GM12878 (cell line): ENCODE measurements around the gene PPFIBP1. TPM values are rescaled to one million over a fixed set of nuclear protein-coding genes. Genes with fewer than 3 reads are reported as not detected.

Experiments
- ATAC-seq: fragments of 200-7000 bp; cut with Tn5 transposase; 3 replicates; pipeline ENCODE4 v1.9.1; 2020; ENCODE audit warnings: mild to moderate bottlenecking, moderate library complexity
- BruUV-seq: library from RNA; stranded (reverse); fragments of 400-500 nt; replicated peaks from 2 replicates; lab custom pipeline; 2021; lab: Mats Ljungman, UMichigan
- CTCF ChIA-PET: fragments of 300-600 bp; sonication (Branson Sonifier 250); formaldehyde crosslinking; extraction: SDS; loops from one replicate; lab custom pipeline; 2021; ENCODE audit warnings: inconsistent platforms; lab: Yijun Ruan, JAX
- POLR2A ChIA-PET: fragments of 350-600 bp; formaldehyde crosslinking; extraction: SDS; loops from one replicate; lab custom pipeline; 2021; ENCODE audit warnings: inconsistent platforms; lab: Charles Lee
- RAD21 ChIA-PET: fragments of 300-600 bp; sonication (Branson Sonifier 250); formaldehyde crosslinking; loops from one replicate; lab custom pipeline; 2023; ENCODE audit warnings: antibody characterized with exemption; ENCODE audit not compliant: unreplicated experiment; lab: Charles Lee
- SMC1A ChIA-PET: fragments of 300-600 bp; sonication (Branson Sonifier 250); formaldehyde crosslinking; loops from one replicate; lab custom pipeline; 2023; ENCODE audit not compliant: unreplicated experiment, uncharacterized antibody; lab: Charles Lee
- DNase-seq: peaks from one replicate; pipeline ENCODE4 v3.0.0-alpha.2; 2011; ENCODE audit warnings: low read depth, low spot score
- FAIRE-seq: peaks from 3 replicates; lab custom pipeline; 2011; peaks lifted over from hg19 to GRCh38; lab: Jason Lieb, UNC
- H2AFZ ChIP-seq: 2 replicates; pipeline ENCODE4 v1.6.0; 2011; ENCODE audit warnings: low read depth, low read length, control low read depth; ENCODE audit not compliant: control insufficient read depth
- H3K27ac ChIP-seq: 2 replicates; pipeline ENCODE4 v1.5.1; 2011; ENCODE audit warnings: control low read depth; ENCODE audit not compliant: control insufficient read depth, insufficient read depth
- H3K27me3 ChIP-seq, 2 experiments: replicated peaks in 1 of 2; 2 replicates each; pipeline versions ENCODE4 v1.6.0 to v1.6.1; 2011; ENCODE audit warnings: low read length in 1 of 2; ENCODE audit not compliant: control insufficient read depth in 2 of 2, insufficient read depth in 2 of 2
- H3K36me3 ChIP-seq, 2 experiments: 2 replicates each; pipeline ENCODE4 v1.5.1; 2011; ENCODE audit warnings: low read length in 1 of 2; ENCODE audit not compliant: control insufficient read depth in 2 of 2, insufficient read depth in 2 of 2
- H3K4me1 ChIP-seq: 2 replicates; pipeline ENCODE4 v1.6.1; 2011; ENCODE audit warnings: mild to moderate bottlenecking, low read length, moderate library complexity, mixed read lengths; ENCODE audit not compliant: control insufficient read depth, insufficient read depth
- H3K4me2 ChIP-seq: 2 replicates; pipeline ENCODE4 v1.6.0; 2011; ENCODE audit warnings: control low read depth; ENCODE audit not compliant: control insufficient read depth, insufficient read depth
- H3K4me3 ChIP-seq: fragments of 200-600 bp; sonication (generic); 2 replicates; pipeline ENCODE4 v1.5.1; 2016
- H3K79me2 ChIP-seq: 2 replicates; pipeline ENCODE4 v1.6.0; 2011; ENCODE audit warnings: low read length; ENCODE audit not compliant: control insufficient read depth, insufficient read depth
- H3K9ac ChIP-seq: 2 replicates; pipeline ENCODE4 v1.8.0; 2011; ENCODE audit warnings: low read length, control low read depth, mixed read lengths; ENCODE audit not compliant: control insufficient read depth, insufficient read depth
- H3K9me3 ChIP-seq: replicated peaks from 3 replicates; pipeline ENCODE4 v1.5.1; 2011; ENCODE audit warnings: mild to moderate bottlenecking, low read length; ENCODE audit not compliant: control insufficient read depth, insufficient read depth
- H4K20me1 ChIP-seq: 2 replicates; pipeline ENCODE4 v1.6.0; 2011; ENCODE audit not compliant: control insufficient read depth, insufficient read depth
- BHLHE40 ChIP-seq, 2 experiments: fragments of 450-650 bp in 1 of 2; IDR thresholded peaks; 2 replicates each; pipeline ENCODE4 v1.6.1; 2011 to 2017; ENCODE audit warnings: low read depth in 2 of 2, borderline replicate concordance in 1 of 2, improper control_type of control experiment in 1 of 2, low read length in 1 of 2, mild to moderate bottlenecking in 1 of 2
- CHD1 ChIP-seq: IDR thresholded peaks from 2 replicates; pipeline ENCODE4 v1.6.1; 2012; ENCODE audit warnings: low read depth, low read length, improper control_type of control experiment
- ETV6 ChIP-seq, 2 experiments: fragments of 450-650 bp in 1 of 2; IDR thresholded peaks in 1 of 2; conservative IDR thresholded peaks in 1 of 2; 2 replicates each; pipeline ENCODE4 v1.6.1; 2014; ENCODE audit warnings: antibody characterized with exemption in 1 of 2, borderline replicate concordance in 1 of 2, low read depth in 1 of 2, mild to moderate bottlenecking in 1 of 2, moderate library complexity in 1 of 2
- IKZF2 ChIP-seq, 2 experiments: fragments of 450-650 bp; IDR thresholded peaks; 2 replicates each; pipeline ENCODE4 v1.6.1; 2017; ENCODE audit warnings: mild to moderate bottlenecking in 2 of 2, moderate library complexity in 2 of 2
- IRF4 ChIP-seq: IDR thresholded peaks from 2 replicates; pipeline ENCODE4 v1.6.1; 2011; ENCODE audit warnings: low read depth, low read length
- MTA2 ChIP-seq: fragments of 450-650 bp; IDR thresholded peaks from 2 replicates; pipeline ENCODE4 v1.6.1; 2016; ENCODE audit warnings: low read depth, mild to moderate bottlenecking, moderate library complexity
- NBN ChIP-seq: fragments of 450-650 bp; IDR thresholded peaks from 2 replicates; pipeline ENCODE4 v1.6.1; 2016
- NR2C2 ChIP-seq: IDR thresholded peaks from 2 replicates; pipeline ENCODE4 v1.6.1; 2011; ENCODE audit warnings: borderline replicate concordance, low read depth; ENCODE audit not compliant: control insufficient read depth, insufficient read length
- POLR2AphosphoS5 ChIP-seq: IDR thresholded peaks from 2 replicates; pipeline ENCODE4 v1.6.1; 2011; ENCODE audit warnings: mild to moderate bottlenecking, low read length, inconsistent platforms
- POU2F2 ChIP-seq: IDR thresholded peaks from 3 replicates; pipeline ENCODE4 v1.6.1; 2011; ENCODE audit warnings: low read depth, mild to moderate bottlenecking, low read length, borderline replicate concordance
- RAD21 ChIP-seq: IDR thresholded peaks from 2 replicates; pipeline ENCODE4 v1.6.1; 2011; ENCODE audit warnings: mild to moderate bottlenecking, low read depth, low read length, moderate library complexity; ENCODE audit not compliant: insufficient read depth
- RFX5 ChIP-seq: IDR thresholded peaks from 2 replicates; pipeline ENCODE4 v1.6.1; 2011; ENCODE audit warnings: low read depth, low read length, improper control_type of control experiment
- SREBF1 ChIP-seq: IDR thresholded peaks from 2 replicates; pipeline ENCODE4 v1.6.1; 2012; ENCODE audit warnings: mild to moderate bottlenecking, low read length
- SUZ12 ChIP-seq: fragments of 200-600 bp; sonication (generic); IDR thresholded peaks from one replicate; pipeline ENCODE4 v1.6.1; 2018; ENCODE audit warnings: antibody characterized with exemption, mild to moderate bottlenecking; ENCODE audit not compliant: unreplicated experiment
- TCF7 ChIP-seq: IDR thresholded peaks from 2 replicates; pipeline ENCODE4 v1.6.1; 2014; ENCODE audit warnings: antibody characterized with exemption, borderline replicate concordance
- ZBTB40 ChIP-seq: fragments of 450-650 bp; IDR thresholded peaks from 2 replicates; pipeline ENCODE4 v1.6.1; 2016; ENCODE audit warnings: mild to moderate bottlenecking, moderate library complexity, borderline replicate concordance
- WGBS: methylation state at CpG from one replicate; pipeline ENCODE4 v1.1.6; 2016; ENCODE audit warnings: low lambda C conversion rate; ENCODE audit not compliant: insufficient replicate concordance, insufficient coverage; ENCODE audit errors: missing lambda C conversion rate; 5-methylcytosine and 5-hydroxymethylcytosine counted together
- in situ Hi-C: fragments of 300-500 bp; cut with MboI; formaldehyde crosslinking; loops from 9 replicates; pipeline ENCODE4 v1.14.3; 2018; ENCODE audit warnings: mixed read lengths
- intact Hi-C: fragments of 100-400 bp; cut with micrococcal nuclease; formaldehyde crosslinking; loops from one replicate; pipeline ENCODE4 v1.14.2; 2022; ENCODE audit not compliant: unreplicated experiment
- polyA plus RNA-seq, 11 experiments: library from polyadenylated mRNA; depleted of rRNA in 4 of 11; unstranded in 6 of 11; stranded (reverse) in 5 of 11; fragments of >200 nt; fragmentation: Nextera tagmentation in 4 of 11; fragmentation: Illumina TruSeq in 1 of 11; extraction: Ambion mirVana in 4 of 11; extraction: Trizol in 1 of 11; gene quantifications; 1 replicate in 1 of 11; 2 replicates in 10 of 11; pipeline versions ENCODE4 v1.2.1 to v1.2.3, GENCODE V29; 2011 to 2016; ENCODE audit warnings: inconsistent platforms in 2 of 11, missing spikeins in 2 of 11, low read depth in 1 of 11
- total RNA-seq, 4 experiments: library from RNA; depleted of rRNA in 3 of 4; stranded (reverse); fragments of >200 nt in 3 of 4; fragmentation: Illumina TruSeq in 1 of 4; extraction: Trizol in 1 of 4; gene quantifications; 2 replicates each; pipeline versions ENCODE4 v1.2.1 to v1.2.3, GENCODE V29; 2013 to 2021
- TF ChIP-seq, protein P1 (sequence below): fragments of 450-650 bp; IDR thresholded peaks from 2 replicates; pipeline ENCODE4 v1.6.1; 2017; ENCODE audit warnings: antibody characterized with exemption, mild to moderate bottlenecking, moderate library complexity

The PPFIBP1 gene
- total and polyA plus RNA-seq, 10 of the 15 experiments (the other 5 are each of a cell fraction or from before 2014, with no cell fraction given) = 0.47 to 7.8 (median 3.6) TPM

DNA sequence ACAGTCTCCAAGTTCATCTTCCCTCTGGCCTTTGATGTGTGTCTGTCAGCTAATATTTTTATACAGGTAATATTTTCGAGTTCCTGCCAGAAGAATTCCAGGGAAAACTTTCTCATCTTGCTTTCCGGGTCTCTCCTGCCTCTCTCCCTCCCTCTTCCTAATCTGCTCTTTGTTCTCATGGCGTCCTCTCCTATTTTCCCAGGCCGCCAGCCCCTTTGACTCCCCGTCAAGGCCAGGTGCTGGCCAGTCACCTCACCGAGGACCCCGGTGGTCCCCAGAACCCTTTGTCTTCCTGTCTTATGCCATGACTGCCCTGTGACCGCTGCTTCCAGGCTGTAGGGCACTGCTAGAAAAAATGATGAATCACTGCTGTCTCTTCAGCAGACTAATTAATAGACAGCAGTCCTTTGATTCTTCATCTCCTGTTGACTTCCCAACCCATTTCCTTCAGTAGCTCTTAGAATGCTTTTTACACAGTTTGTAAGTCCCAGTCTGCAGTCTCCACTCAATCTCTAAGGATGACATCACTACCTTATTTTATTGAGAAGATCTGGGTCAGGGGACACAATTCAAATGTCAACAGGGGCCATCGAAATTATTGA, 40.7 kb downstream of the PPFIBP1 start:
- H3K27me3 ChIP-seq = no peaks in the 10 kb centered on the region
- intact Hi-C loops (no loop called here), in situ Hi-C loops (no loop called here)
- H3K4me3 ChIP-seq = no peak overlapping the region
- no peaks in the 10 kb centered on the region for H4K20me1 ChIP-seq
- TF ChIP-seq SUZ12 (no peak), BHLHE40 (IDR thresholded peaks at IDR 0.05; ENCODE audit: borderline replicate concordance in 1 of 2, low read depth in 2 of 2, low read length in 1 of 2) (no peak), POU2F2 (no peak), ETV6 (conservative IDR thresholded peaks at IDR 0.05 in 1 of 2, IDR thresholded peaks at IDR 0.05 in 1 of 2; ENCODE audit: borderline replicate concordance in 1 of 2, low read depth in 1 of 2) (no peak), NR2C2 (no peak), RFX5 (no peak), POLR2AphosphoS5 (no peak), IKZF2 (IDR thresholded peaks at IDR 0.05) (no peak), MTA2 (no peak), NBN (no peak), CHD1 (no peak), SREBF1 (no peak), IRF4 (no peak), RAD21 (no peak), ZBTB40 (no peak), TCF7 (no peak)
- TF ChIP-seq, protein P1, sequence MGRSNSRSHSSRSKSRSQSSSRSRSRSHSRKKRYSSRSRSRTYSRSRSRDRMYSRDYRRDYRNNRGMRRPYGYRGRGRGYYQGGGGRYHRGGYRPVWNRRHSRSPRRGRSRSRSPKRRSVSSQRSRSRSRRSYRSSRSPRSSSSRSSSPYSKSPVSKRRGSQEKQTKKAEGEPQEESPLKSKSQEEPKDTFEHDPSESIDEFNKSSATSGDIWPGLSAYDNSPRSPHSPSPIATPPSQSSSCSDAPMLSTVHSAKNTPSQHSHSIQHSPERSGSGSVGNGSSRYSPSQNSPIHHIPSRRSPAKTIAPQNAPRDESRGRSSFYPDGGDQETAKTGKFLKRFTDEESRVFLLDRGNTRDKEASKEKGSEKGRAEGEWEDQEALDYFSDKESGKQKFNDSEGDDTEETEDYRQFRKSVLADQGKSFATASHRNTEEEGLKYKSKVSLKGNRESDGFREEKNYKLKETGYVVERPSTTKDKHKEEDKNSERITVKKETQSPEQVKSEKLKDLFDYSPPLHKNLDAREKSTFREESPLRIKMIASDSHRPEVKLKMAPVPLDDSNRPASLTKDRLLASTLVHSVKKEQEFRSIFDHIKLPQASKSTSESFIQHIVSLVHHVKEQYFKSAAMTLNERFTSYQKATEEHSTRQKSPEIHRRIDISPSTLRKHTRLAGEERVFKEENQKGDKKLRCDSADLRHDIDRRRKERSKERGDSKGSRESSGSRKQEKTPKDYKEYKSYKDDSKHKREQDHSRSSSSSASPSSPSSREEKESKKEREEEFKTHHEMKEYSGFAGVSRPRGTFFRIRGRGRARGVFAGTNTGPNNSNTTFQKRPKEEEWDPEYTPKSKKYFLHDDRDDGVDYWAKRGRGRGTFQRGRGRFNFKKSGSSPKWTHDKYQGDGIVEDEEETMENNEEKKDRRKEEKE = no peak
- H2AFZ ChIP-seq = no peak overlapping the region
- no peak for ATAC-seq
- no peak overlapping the region for H3K4me2 ChIP-seq
- FAIRE-seq = no peak
- H3K27ac ChIP-seq = no peak overlapping the region
- RAD21 ChIA-PET = no interaction called here
- no peak for DNase-seq
- H3K9ac ChIP-seq = no peak overlapping the region
- no TSS peak for BruUV-seq
- no peaks in the 10 kb centered on the region for H3K9me3 ChIP-seq
- no peaks in the 10 kb centered on the region for H3K36me3 ChIP-seq
- SMC1A ChIA-PET = interaction anchor here (0.9 to 1.1 kb wide), 2 partner anchors 15 to 128 kb away, joined by 3 read pairs; no protein-coding TSS in a partner anchor
- WGBS = 67% methylated on average over 9 of the region's 9 CpGs
- H3K4me1 ChIP-seq = no peaks in the 10 kb centered on the region; the same call in 1 of the 2 replicates
- no peaks in the 10 kb centered on the region; the same call in 1 of the 2 replicates for H3K79me2 ChIP-seq
- POLR2A ChIA-PET = no interaction called here
- CTCF ChIA-PET = interaction anchor here (2.1 kb wide), 1 partner anchor 130 kb away, joined by 6 read pairs; no protein-coding TSS in a partner anchor
